Stromal cell of bone marrow (primary cell): ENCODE data around the gene DCTN2.
"Not testable (repeated sequence)": the region's sequence is repeated elsewhere in the genome, so short reads cannot be mapped to it uniquely, and the experiment has no call there.

Source experiments
- DNase-seq: peaks from one replicate; pipeline ENCODE4 v3.0.0-alpha.2; 2012; ENCODE audit warnings: low read depth

The DCTN2 gene

DNA sequence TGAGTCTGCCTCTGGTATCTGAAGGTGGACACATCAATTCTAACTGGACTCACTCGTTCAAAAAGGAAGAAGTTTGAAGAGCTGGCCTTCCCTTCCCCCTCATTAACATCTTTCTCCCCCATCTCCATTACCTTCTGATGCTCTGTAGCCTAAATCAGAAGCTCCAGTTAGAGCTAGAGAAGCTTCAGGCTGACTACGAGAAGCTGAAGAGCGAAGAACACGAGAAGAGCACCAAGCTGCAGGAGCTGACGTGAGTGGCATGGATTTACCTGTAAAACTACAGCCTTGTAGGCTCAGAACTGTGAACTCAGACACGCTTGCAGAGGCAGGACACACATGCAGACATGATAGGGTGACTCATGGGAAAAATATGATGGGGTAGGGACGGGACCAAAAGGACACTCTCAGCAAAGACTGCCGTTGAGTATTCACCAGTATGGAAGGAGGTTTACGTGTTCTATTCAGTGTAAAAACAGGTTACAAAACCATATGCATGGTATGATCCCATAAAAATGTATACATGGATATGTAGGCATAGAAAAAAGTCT, 29.7 kb upstream of the DCTN2 start:
- no peak for DNase-seq

- no peak for DNase-seq
These were observed 29.0 kb upstream of the DCTN2 start for GRCh38 chr12:57575771-57576612.

DNA sequence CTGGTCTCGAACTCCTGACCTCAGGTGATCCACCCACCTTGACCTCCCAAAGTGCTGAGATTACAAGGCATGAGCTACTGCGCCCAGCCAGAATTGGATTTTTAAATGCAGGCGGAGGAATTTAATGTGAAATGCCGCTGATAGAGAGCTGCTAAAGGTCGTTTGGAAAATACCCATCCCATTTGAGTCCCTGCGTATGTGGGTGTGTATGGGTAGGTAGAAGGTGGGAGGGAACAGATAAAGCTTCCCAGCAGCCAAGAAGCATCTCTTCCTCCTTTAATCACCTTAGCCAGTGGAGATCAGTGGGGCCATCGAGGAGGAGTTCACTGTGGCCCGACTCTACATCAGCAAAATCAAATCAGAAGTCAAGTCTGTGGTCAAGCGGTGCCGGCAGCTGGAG, 27.8 kb upstream of the DCTN2 start:
- no peak for DNase-seq

- DNase-seq: no peak
These were observed 25.2 kb upstream of the DCTN2 start for GRCh38 chr12:57571926-57572762.

DNA sequence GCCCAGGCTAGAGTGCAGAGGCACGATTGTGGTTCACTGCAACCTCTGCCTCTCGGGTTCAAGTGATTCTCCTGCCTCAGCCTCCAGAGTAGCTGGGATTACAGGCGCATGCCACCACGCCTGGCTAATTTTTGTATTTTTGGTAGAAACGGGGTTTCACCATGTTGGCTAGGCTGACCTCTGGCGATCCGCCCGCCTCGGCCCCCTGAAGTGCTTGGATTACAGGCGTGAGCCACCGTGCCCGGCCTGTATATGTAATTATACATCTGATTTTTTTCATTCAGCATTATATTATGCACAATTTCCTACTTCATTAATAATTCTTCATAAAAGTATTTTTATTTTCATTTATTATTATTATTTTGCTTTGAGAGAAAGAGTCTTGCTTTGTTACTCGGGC, 23.4 kb upstream of the DCTN2 start:
- DNase-seq: not testable (repeated sequence)

GRCh38 chr12:57569858-57570257, 22.9 kb upstream of the DCTN2 start:
- DNase-seq: no peak

- DNase-seq: no peak
These were observed 21.8 kb upstream of the DCTN2 start for GRCh38 chr12:57568838-57569237.

DNA sequence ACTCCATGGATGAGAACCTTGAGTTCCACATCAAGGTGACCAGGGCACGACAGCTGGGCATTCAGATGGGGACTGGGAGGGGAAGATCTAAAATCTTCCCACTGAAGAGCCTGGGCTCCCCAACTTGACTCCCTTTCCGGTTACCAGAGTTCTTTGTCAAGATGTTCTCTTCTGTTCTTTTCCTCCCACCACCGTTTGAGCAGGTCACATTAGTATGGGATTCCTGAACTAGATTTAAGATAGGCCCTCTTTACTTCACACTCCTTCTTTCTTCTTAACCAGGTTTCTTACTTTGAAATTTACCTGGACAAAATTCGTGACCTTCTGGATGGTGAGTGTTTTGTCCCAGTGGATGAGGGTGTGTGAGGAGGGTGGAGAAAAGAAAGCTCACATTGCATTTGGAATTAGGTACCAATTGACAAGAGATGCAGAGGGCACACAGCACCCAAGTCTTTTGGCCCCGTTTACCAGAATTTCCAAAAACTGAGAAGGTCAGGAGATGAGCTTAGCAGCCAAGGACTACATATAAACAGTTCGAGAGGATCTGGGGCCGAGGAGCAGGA, 17.3 kb upstream of the DCTN2 start:
- DNase-seq: no peak

GRCh38 chr12:57563358-57563757, 16.4 kb upstream of the DCTN2 start:
- DNase-seq: no peak

GRCh38 chr12:57561117-57561516, 14.1 kb upstream of the DCTN2 start:
- DNase-seq: not testable (repeated sequence)

- DNase-seq: no peak
These were observed 13.5 kb upstream of the DCTN2 start for GRCh38 chr12:57560516-57560915.

GRCh38 chr12:57558864-57559263, 11.9 kb upstream of the DCTN2 start:
- DNase-seq: no peak

DNA sequence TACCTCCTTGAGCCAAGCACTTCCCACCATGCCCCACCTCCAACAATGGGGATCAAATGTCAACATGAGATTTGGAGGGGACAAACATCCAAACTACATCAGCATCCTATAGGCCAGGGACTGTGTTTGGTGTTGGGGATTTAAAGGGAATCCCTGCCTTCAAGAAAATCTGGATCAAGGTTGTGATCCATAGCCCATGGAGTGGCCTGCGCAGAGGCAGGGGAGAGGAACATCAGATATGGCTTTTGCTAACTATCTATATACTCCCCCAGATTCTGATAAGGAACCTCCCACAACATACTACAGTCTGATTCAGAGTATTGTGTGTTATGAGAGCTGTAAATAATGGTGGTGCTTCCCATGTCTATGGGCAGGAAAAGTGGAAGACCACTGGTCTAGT, 7.9 kb upstream of the DCTN2 start:
- DNase-seq: no peak

DNA sequence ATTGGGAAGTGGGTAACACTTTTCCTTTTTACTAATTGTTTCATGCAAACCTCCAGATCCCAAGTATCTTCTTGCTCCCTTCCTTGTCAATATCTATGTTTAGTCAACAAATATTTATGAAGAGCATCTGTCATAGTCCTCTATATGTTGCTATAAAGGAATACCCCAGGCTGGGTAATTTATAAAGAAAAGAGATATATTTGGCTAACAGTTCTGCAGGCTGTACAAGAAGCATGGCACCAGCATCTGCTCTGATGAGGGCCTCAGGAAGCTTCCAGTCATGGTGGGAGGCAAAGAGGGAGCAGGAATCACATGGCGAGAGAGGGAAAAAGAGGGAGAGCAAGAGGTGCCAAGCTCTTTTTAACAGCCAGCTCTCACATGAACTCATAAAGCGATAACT, 7.5 kb upstream of the DCTN2 start:
- no peak for DNase-seq

- DNase-seq: no peak
These were observed 6.6 kb upstream of the DCTN2 start for GRCh38 chr12:57553343-57554202.

DNA sequence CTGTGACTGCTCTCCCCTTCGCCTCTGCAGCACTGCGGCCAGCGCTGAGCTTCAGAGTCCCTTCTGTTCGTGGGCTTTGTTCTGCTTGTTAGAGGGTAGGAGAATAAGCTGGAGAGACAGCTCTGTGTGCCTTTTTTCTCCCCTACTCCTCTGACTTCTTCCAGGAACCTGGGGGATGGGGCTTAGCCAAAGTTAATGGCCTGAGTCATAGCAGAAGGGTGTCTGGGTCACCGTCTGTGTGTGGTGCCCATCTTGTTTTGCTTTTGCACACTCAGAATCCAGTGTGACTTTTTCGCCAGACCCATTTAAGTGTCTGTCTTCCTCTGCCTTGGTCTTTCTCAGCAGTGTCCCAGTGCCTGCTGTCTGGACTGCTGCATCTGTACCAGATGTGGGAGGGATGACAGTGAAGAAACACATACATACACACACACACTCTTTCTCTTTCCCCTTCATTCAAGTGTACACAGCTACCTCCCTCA, 5.9 kb upstream of the DCTN2 start:
- DNase-seq: peak; percentile 6

DNA sequence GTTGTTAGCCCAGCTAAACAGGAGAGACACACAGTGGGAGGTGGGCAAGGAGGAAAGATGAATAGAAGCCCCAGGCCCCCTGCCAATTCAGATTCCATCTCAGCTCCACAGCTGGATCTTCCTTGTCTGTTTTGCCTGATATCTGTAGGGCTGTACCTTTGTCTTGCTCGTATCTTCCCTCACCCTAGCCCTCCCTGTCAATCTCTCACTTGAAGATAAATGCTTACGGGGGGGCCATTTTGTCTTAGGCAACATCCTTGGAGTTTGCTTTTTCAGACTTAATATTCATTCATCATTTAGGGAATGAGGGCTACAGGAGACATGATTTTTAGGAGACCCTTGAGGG, 5.3 kb upstream of the DCTN2 start:
- no peak for DNase-seq

DNA sequence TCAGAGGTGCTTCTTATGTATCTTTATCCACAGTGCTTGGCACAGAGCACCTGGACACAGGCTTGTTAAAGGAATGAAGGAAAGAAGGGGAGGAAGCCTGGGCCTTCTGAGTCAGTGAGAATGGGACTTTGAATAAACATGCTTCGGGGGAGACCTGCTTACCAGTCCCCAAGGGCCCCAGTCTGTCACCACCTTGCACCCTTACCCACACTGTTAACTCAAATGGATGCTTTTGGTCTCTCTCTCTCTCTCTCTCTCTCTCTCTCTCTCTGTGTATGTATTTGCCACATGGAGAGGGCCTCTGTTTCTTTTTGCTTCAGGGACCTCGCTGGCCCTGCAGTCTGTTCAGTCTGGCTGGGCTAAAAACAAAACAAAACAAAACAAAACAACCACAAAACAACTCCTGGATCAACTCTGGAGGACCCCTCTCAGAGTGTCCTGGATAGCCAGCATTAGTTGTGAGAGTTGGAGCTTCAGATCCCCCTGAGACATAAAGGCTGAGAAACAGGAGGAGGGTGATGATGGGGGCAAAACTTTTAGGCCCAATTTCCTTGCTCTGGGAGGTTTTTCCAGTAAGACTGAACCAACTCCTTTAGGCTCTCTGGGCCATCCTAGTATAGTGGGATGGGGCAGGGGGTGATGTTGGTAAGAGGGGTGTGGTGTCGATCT, 4.8 kb upstream of the DCTN2 start:
- DNase-seq: no peak

DNA sequence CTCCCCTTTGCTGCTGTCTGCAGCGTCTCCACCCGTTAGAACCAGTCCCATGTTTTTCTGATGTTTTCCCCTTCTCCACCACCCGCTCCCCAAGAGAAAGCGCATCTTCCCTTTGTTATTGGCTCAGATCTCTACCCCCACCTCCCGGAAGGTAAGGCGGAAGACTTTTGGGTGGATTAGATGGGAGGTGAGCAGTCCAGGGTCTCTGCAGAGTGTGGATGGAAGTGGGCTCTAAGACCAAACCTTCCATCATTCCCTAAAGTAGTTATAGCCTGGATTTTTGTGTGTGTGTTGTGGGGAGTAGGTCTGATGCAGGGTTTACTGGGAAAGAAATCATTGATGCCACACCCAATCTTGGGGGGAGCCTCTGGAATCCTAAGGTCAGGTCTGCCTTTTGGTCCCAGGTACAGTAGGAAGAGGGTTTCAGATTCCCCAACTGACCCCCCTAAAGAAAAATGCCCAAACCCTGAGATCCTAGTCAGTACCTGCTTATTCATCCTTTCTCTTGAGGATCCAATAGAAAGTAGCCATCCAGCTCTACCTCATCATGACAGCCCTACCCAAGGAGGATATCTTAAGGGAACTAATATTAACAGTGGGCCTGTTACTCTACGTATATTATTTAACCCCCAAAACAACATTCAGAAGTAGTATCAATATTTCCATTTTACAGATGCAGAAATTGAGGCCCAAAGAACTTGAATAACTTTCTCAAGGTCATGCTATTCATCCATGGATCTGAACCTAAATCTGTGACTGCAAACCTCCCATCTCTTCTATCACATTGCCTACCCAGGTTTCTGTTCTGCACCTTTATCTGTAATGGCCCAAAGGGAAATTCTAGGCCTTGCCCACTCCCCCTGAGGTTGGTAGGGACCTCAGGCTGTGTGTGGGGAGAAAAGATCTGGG, 3.9 kb upstream of the DCTN2 start:
- no peak for DNase-seq
